ENCODE data around the gene RAPGEF1.

The RAPGEF1 gene

GRCh38 chr9:131605770-131606590, 133.9 kb downstream of the RAPGEF1 start:
- H3K27me3 ChIP-seq (ENCODE audit: low read depth, low read length): no peaks in the 10 kb centered on the region
- no peaks in the 10 kb centered on the region for H3K9me3 ChIP-seq (ENCODE audit: control insufficient read depth in 1 of 2, low read length in 2 of 2)
- no peak overlapping the region for H3K27ac ChIP-seq (ENCODE audit: low read length)
- H3K4me3 ChIP-seq (ENCODE audit: low read depth in 1 of 2, low read length in 2 of 2): no peak overlapping the region
- peaks cover 24 to 29% of the 10 kb centered on the region in 2 donors for H3K36me3 ChIP-seq (ENCODE audit: control insufficient read depth in 1 of 2, insufficient read depth in 2 of 2, low read length in 2 of 2)
- peaks cover 22 to 33% of the 10 kb centered on the region in 2 donors for H3K4me1 ChIP-seq (ENCODE audit: control insufficient read depth in 1 of 2, insufficient read depth in 2 of 2, low read length in 2 of 2)

- no peaks in the 10 kb centered on the region for H3K9me3 ChIP-seq (ENCODE audit: control insufficient read depth in 1 of 2, low read length in 2 of 2)
- H3K36me3 ChIP-seq (ENCODE audit: control insufficient read depth in 1 of 2, insufficient read depth in 2 of 2, low read length in 2 of 2): peaks cover 24 to 40% of the 10 kb centered on the region in 2 donors
- H3K4me1 ChIP-seq (ENCODE audit: control insufficient read depth in 1 of 2, insufficient read depth in 2 of 2, low read length in 2 of 2): peaks cover 12 to 16% of the 10 kb centered on the region in 2 donors
- no peak overlapping the region for H3K27ac ChIP-seq (ENCODE audit: low read length)
- H3K27me3 ChIP-seq (ENCODE audit: low read depth, low read length): no peaks in the 10 kb centered on the region
- H3K4me3 ChIP-seq (ENCODE audit: low read depth in 1 of 2, low read length in 2 of 2): no peak overlapping the region
Measured at GRCh38 chr9:131603711-131604439, 136.0 kb downstream of the RAPGEF1 start.

GRCh38 chr9:131603199-131603598, 136.7 kb downstream of the RAPGEF1 start:
- peaks cover 28 to 44% of the 10 kb centered on the region in 2 donors for H3K36me3 ChIP-seq (ENCODE audit: control insufficient read depth in 1 of 2, insufficient read depth in 2 of 2, low read length in 2 of 2)

GRCh38 chr9:131601683-131602181, 138.1 kb downstream of the RAPGEF1 start:
- H3K4me1 ChIP-seq (ENCODE audit: control insufficient read depth in 1 of 2, insufficient read depth in 2 of 2, low read length in 2 of 2): no peaks in the 10 kb centered on the region
- no peak overlapping the region for H3K4me3 ChIP-seq (ENCODE audit: low read depth in 1 of 2, low read length in 2 of 2)
- H3K27ac ChIP-seq (ENCODE audit: low read length): no peak overlapping the region
- H3K9me3 ChIP-seq (ENCODE audit: control insufficient read depth in 1 of 2, low read length in 2 of 2): no peaks in the 10 kb centered on the region
- peaks cover 43 to 58% of the 10 kb centered on the region in 2 donors for H3K36me3 ChIP-seq (ENCODE audit: control insufficient read depth in 1 of 2, insufficient read depth in 2 of 2, low read length in 2 of 2)
- H3K27me3 ChIP-seq (ENCODE audit: low read depth, low read length): no peaks in the 10 kb centered on the region

More at GRCh38 chr9:131603199-131603598, 136.7 kb downstream of the RAPGEF1 start:
- Histone ChIP-seq H3K4me1 (ENCODE audit: control insufficient read depth in 1 of 2, insufficient read depth in 2 of 2, low read length in 2 of 2) (peaks cover 7 to 9% of the 10 kb centered on the region in 2 donors), H3K4me3 (ENCODE audit: low read depth in 1 of 2, low read length in 2 of 2) (no peak overlapping the region), H3K9me3 (ENCODE audit: control insufficient read depth in 1 of 2, low read length in 2 of 2) (no peaks in the 10 kb centered on the region), H3K27me3 (ENCODE audit: low read depth, low read length) (no peaks in the 10 kb centered on the region), H3K27ac (ENCODE audit: low read length) (no peak overlapping the region)

GRCh38 chr9:131598121-131598520, 141.8 kb downstream of the RAPGEF1 start:
- Histone ChIP-seq H3K36me3 (ENCODE audit: control insufficient read depth in 1 of 2, insufficient read depth in 2 of 2, low read length in 2 of 2) (peaks cover 43 to 56% of the 10 kb centered on the region in 2 donors), H3K4me1 (ENCODE audit: control insufficient read depth in 1 of 2, insufficient read depth in 2 of 2, low read length in 2 of 2) (no peaks in the 10 kb centered on the region), H3K9me3 (ENCODE audit: control insufficient read depth in 1 of 2, low read length in 2 of 2) (no peaks in the 10 kb centered on the region), H3K27ac (ENCODE audit: low read length) (no peak overlapping the region), H3K4me3 (ENCODE audit: low read depth in 1 of 2, low read length in 2 of 2) (no peak overlapping the region), H3K27me3 (ENCODE audit: low read depth, low read length) (no peaks in the 10 kb centered on the region)

GRCh38 chr9:131597246-131597645, 142.6 kb downstream of the RAPGEF1 start:
- Histone ChIP-seq H3K27me3 (ENCODE audit: low read depth, low read length) (no peaks in the 10 kb centered on the region), H3K36me3 (ENCODE audit: control insufficient read depth in 1 of 2, insufficient read depth in 2 of 2, low read length in 2 of 2) (peaks cover 38 to 55% of the 10 kb centered on the region in 2 donors), H3K4me1 (ENCODE audit: control insufficient read depth in 1 of 2, insufficient read depth in 2 of 2, low read length in 2 of 2) (no peaks in the 10 kb centered on the region), H3K4me3 (ENCODE audit: low read depth in 1 of 2, low read length in 2 of 2) (no peak overlapping the region), H3K27ac (ENCODE audit: low read length) (no peak overlapping the region), H3K9me3 (ENCODE audit: control insufficient read depth in 1 of 2, low read length in 2 of 2) (no peaks in the 10 kb centered on the region)

GRCh38 chr9:131596430-131596743, 143.5 kb downstream of the RAPGEF1 start:
- H3K9me3 ChIP-seq (ENCODE audit: control insufficient read depth in 1 of 2, low read length in 2 of 2): no peaks in the 10 kb centered on the region
- H3K27ac ChIP-seq (ENCODE audit: low read length): no peak overlapping the region
- no peak overlapping the region for H3K4me3 ChIP-seq (ENCODE audit: low read depth in 1 of 2, low read length in 2 of 2)
- H3K27me3 ChIP-seq (ENCODE audit: low read depth, low read length): no peaks in the 10 kb centered on the region
- H3K36me3 ChIP-seq (ENCODE audit: control insufficient read depth in 1 of 2, insufficient read depth in 2 of 2, low read length in 2 of 2): peaks cover 46 to 61% of the 10 kb centered on the region in 2 donors
- no peaks in the 10 kb centered on the region for H3K4me1 ChIP-seq (ENCODE audit: control insufficient read depth in 1 of 2, insufficient read depth in 2 of 2, low read length in 2 of 2)

- no peaks in the 10 kb centered on the region for H3K9me3 ChIP-seq (ENCODE audit: control insufficient read depth in 1 of 2, low read length in 2 of 2)
- H3K27ac ChIP-seq (ENCODE audit: low read length): no peak overlapping the region
- H3K4me3 ChIP-seq (ENCODE audit: low read depth in 1 of 2, low read length in 2 of 2): no peak overlapping the region
- peaks cover 47 to 66% of the 10 kb centered on the region in 2 donors for H3K36me3 ChIP-seq (ENCODE audit: control insufficient read depth in 1 of 2, insufficient read depth in 2 of 2, low read length in 2 of 2)
- H3K27me3 ChIP-seq (ENCODE audit: low read depth, low read length): no peaks in the 10 kb centered on the region
- no peaks in the 10 kb centered on the region for H3K4me1 ChIP-seq (ENCODE audit: control insufficient read depth in 1 of 2, insufficient read depth in 2 of 2, low read length in 2 of 2)
Measured at GRCh38 chr9:131595696-131596429, 144.0 kb downstream of the RAPGEF1 start.

- peaks cover 55 to 71% of the 10 kb centered on the region in 2 donors for H3K36me3 ChIP-seq (ENCODE audit: control insufficient read depth in 1 of 2, insufficient read depth in 2 of 2, low read length in 2 of 2)
- no peaks in the 10 kb centered on the region for H3K27me3 ChIP-seq (ENCODE audit: low read depth, low read length)
- H3K9me3 ChIP-seq (ENCODE audit: control insufficient read depth in 1 of 2, low read length in 2 of 2): no peaks in the 10 kb centered on the region
- H3K4me1 ChIP-seq (ENCODE audit: control insufficient read depth in 1 of 2, insufficient read depth in 2 of 2, low read length in 2 of 2): no peaks in the 10 kb centered on the region
- H3K27ac ChIP-seq (ENCODE audit: low read length): no peak overlapping the region
- no peak overlapping the region for H3K4me3 ChIP-seq (ENCODE audit: low read depth in 1 of 2, low read length in 2 of 2)
Measured at GRCh38 chr9:131594906-131595665, 144.8 kb downstream of the RAPGEF1 start.

- Histone ChIP-seq H3K4me3 (ENCODE audit: low read depth in 1 of 2, low read length in 2 of 2) (no peak overlapping the region), H3K9me3 (ENCODE audit: control insufficient read depth in 1 of 2, low read length in 2 of 2) (no peaks in the 10 kb centered on the region), H3K27me3 (ENCODE audit: low read depth, low read length) (no peaks in the 10 kb centered on the region), H3K36me3 (ENCODE audit: control insufficient read depth in 1 of 2, insufficient read depth in 2 of 2, low read length in 2 of 2) (peaks cover 63 to 75% of the 10 kb centered on the region in 2 donors), H3K27ac (ENCODE audit: low read length) (no peak overlapping the region), H3K4me1 (ENCODE audit: control insufficient read depth in 1 of 2, insufficient read depth in 2 of 2, low read length in 2 of 2) (no peaks in the 10 kb centered on the region)
Measured at GRCh38 chr9:131593936-131594665, 145.8 kb downstream of the RAPGEF1 start.
